GM19328 (cell line): ENCODE data around the gene CNTNAP2.

Source experiments
- ATAC-seq: cut with Tn5 transposase; IDR thresholded peaks from one replicate; pipeline ENCODE4 v1.9.1; 2021; ENCODE audit warnings: mild to moderate bottlenecking, moderate library complexity; ENCODE audit not compliant: unreplicated experiment

The CNTNAP2 gene

GRCh38 chr7:147429961-147430360 is 1313.4 kb downstream of the CNTNAP2 start:
- no peak for ATAC-seq

GRCh38 chr7:147432079-147432478 is 1315.5 kb downstream of the CNTNAP2 start:
- no peak for ATAC-seq

- ATAC-seq: no peak
These were observed 1316.0 kb downstream of the CNTNAP2 start for GRCh38 chr7:147432576-147432975.

DNA sequence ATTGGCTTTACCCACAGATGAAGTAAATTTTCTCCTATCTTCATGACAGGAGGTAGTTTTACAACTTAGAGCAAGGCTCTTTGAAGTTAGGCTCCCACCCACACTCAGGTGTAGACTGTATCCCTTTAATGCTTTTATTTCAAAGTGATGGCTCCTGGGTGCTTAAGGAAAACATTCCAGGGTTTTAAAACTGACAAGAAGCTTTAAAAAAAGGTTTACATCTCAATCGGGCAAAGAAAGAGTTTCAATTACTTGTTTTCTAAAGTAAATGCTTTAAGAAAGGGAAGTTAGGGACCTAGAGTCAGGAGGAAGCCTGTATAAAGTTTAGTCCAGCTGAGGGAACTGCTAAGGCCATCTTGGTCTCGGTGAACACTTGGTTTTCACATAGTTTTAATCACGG is 1320.1 kb downstream of the CNTNAP2 start:
- no peak for ATAC-seq

DNA sequence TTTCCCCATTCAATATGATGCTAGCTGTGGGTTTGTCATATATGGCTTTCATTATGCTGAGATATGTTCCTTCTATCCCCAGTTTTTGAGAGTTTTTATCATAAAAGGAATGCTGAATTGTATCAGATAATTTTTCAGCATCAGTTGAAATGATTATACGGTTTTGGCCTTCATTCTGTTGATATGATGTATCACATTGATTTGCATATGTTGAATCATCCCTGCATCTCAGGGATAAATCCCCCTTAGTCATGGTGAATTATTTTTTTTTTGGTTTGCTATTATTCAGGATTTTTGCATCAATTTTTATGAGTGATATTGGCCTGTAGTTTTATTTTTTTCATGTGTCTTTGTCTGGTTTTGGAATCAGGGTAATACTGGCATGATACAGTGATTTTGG is 1321.6 kb downstream of the CNTNAP2 start:
- no peak for ATAC-seq

DNA sequence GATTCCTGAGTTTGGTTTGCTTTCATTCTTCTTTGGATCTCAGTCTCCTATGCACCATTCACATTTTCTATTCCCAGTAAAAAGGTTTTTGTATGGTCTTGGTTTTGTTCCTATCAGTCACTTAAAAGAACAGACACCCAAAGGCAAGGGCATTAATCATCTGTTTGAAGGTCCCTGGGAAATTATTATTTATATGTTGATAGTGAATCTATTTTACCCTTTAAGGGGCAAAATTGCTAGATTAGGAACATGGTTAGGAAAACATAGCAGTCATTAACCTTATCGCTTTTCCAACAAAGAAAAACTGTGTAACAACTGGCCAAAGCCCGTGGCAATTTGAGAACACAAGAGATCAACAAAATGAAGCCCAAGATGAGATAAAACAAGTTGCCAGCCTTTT is 1327.3 kb downstream of the CNTNAP2 start:
- no peak for ATAC-seq

GRCh38 chr7:147452816-147453215 is 1336.2 kb downstream of the CNTNAP2 start:
- no peak for ATAC-seq

- ATAC-seq: no peak
These were observed 1348.6 kb downstream of the CNTNAP2 start for GRCh38 chr7:147465223-147465622.

DNA sequence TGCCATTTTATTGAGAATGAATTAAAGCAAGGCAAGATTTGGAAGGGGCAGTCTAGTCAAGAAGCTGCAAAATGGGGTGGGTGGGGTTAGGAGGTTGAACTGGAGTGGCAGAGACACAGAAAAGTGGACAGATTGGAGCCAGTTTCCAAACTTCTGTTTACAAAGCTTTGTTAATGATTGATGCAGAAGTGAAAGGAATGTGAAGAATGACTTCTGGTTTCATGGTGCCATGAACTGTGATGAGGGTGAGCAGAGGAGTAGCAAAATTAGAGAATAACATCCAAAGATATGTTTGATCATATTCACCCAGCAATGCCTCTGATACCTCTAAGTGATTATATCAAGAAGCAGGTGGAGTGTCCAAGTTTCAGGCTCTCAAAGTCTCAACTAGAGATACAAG is 1356.0 kb downstream of the CNTNAP2 start:
- no peak for ATAC-seq

DNA sequence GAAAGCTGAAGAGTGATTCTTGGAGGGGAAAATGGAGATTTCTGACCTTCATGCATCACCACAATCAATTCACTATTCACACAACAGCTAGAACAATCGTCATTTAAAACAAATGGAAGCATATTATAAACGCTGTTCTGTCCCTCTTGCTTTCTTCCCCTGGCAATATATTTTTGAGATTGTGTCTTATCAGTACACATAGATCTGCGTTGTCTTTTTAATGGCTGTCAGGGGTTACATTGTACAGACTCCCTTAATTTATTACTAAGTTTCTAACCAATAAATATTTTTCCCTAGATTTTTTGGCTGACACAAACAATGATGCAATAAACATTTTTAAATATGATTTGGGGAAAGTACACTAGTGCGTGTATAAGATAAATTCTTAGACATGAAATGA is 1358.3 kb downstream of the CNTNAP2 start:
- no peak for ATAC-seq

DNA sequence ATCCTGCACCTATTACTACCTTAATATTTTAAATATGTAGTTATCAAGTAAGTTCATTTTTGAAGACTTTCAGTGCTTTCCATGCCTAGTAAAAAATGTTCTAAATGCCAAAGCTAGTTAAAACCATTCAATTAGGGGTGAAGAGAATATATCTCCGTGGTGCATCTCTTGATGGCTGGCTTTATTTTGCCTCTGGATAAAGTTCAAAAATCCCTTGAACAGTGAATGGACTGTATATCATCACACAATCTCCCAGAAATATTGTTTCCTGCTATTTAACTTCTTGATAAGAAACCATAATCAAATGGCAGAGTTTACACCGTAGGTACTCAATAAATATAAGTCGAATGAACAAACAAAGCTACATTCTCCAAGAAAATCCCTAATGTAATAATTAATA is 1360.9 kb downstream of the CNTNAP2 start:
- ATAC-seq: no peak

DNA sequence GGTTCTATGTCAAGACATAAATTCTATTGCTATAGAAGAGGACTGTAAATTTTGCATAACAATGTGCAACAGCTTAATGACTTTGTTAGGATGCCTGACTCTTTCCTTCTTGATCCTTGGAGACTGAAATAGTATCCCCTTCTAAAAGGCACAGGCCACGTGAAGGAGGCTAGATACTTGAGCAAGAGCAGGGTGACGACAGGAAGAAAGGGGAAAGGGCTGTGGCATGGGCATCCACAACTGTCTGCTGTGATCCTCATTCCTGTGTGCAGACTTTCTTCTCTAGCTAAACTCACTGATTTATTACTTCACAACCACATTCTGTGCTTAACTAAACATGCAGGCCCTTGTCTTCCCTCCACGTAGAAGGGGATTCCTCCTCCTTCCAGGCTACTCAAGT is 1362.2 kb downstream of the CNTNAP2 start:
- no peak for ATAC-seq

GRCh38 chr7:147483634-147484292 is 1367.2 kb downstream of the CNTNAP2 start:
- no peak for ATAC-seq

DNA sequence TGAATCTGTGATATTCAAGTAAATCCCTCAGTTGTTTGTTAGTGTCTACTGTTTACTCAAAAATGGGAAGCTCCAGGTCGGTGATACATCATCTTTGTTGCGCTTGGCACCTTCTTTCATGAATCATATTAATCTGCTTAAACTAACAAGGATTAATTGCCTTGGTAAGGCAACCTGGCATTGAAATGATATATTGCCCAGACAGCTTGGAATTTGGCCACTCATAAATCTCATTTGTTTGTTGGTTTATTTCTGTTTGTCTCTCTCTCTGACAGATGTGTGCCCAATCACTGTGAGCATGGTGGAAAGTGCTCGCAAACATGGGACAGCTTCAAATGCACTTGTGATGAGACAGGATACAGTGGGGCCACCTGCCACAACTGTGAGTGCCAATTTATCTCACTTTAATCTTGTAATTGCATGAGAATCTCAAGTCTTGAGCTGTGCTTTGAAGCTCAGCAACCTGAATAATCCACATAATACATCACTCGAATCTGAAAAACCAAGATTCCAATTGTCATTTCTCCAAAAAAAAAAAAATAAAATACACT is 1369.1 kb downstream of the CNTNAP2 start:
- ATAC-seq: no peak

GRCh38 chr7:147492606-147493005 is 1376.0 kb downstream of the CNTNAP2 start:
- ATAC-seq: no peak

DNA sequence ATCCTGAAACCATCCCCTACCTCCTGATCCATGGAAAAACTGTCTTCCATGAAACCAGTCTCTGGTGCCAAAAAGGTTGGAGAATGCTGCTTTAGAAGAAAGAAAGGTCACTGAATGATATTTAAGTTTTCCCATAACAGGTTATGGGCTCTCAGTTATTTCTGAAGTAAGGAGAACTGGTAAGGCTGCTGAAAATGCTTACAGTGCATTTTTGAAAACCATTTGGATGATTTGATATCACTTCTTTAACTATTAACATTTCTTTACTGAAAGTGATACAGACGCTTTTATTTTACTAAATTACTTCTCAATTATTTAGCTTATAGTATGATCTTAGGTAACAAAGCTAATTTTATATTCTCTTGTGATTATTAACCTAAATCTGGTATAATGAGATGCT is 1379.6 kb downstream of the CNTNAP2 start:
- ATAC-seq: no peak

DNA sequence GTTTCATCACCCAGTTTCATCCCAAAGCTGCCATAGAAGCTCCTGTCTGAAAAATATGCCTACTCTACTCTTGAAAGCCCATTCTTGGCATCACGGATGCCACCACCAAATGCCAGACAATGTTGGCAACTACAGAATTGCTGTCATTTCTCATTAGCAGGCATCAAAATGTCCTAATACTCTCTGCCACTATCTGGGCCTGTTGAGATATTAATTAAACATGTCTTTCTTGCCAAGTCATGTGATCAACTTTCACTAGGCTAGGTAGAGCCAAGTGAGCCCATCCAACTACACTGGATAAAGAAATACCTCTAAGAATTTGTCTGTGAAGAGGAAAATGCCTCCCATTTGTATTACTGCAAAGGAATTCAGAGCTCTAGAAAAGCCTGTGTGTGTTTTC is 1380.6 kb downstream of the CNTNAP2 start:
- ATAC-seq: no peak

DNA sequence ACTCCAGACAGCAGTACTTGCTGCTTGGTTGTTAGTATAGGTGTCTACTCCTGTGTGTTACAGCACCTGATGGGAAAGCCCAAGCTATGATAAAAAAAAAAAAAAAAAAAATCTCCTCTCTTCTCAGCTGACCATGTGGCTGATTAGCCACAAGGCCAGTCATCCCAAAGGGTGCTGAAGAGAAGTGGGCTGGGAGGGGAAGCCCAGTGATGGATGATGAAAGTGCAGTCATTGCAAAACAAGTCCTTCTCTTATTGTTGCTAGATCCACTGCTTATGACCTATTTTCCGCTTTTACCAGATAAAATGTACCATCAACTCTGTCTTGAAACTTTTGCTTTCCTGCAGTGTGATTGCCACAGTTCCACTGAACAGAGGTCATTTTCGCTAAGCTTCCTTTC is 1381.5 kb downstream of the CNTNAP2 start:
- no peak for ATAC-seq

GRCh38 chr7:147509035-147509501 is 1392.5 kb downstream of the CNTNAP2 start:
- no peak for ATAC-seq

GRCh38 chr7:147509541-147510200 is 1393.1 kb downstream of the CNTNAP2 start:
- no peak for ATAC-seq

- ATAC-seq: no peak
These were observed 1393.6 kb downstream of the CNTNAP2 start for GRCh38 chr7:147510201-147510542.

DNA sequence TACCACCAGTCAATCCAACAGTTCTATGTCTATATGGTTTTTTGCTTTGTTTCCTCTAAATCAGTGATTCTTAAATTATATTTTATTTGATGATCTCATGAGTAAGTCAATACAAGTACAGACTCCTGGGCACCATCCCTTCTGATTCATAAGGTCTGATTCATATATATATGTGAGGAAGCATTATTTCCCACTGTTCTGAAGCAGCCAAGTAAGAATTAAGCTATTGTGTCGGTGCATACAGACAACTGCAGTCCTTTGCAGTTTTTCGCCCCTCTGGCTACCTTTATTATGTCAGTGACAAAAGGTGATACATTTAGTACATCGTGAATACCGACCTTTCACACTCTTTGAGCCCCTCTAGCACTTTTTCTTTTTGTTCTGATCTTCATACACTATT is 1394.3 kb downstream of the CNTNAP2 start:
- no peak for ATAC-seq

DNA sequence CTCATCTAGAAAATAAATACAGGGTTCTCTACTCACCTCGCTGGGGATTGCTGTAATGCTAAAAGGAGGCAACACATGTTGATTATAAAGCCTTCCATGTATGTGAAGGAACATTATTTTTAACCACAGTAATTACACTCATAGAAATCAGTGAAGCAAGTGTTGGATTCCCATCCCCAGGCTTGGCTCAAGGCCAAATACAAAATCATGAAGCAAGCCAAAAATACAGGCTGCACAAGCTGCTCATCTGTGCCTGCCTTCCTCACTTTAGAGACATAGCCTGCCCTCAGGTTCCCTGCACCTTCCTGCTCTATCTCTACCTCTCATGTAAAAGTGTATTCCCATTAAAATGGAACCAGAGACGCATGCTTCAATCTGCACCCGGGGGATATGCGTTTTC is 1396.8 kb downstream of the CNTNAP2 start:
- ATAC-seq: no peak
